ENCODE data around the gene GAB3. TPM values are rescaled to one million over a fixed set of nuclear protein-coding genes. Genes with fewer than 3 reads are reported as not detected.

GAB3 gene
- total RNA-seq, 1 experiment from 2014 or later = not detected

GRCh38 chrX:154731184-154731583 lies 19.7 kb downstream of the GAB3 start:
- Histone ChIP-seq H3K27me3 (replicated peaks; ENCODE audit: control insufficient read depth, insufficient read depth, low read length) (no peaks in the 10 kb centered on the region), H3K4me3 (ENCODE audit: low read depth, low read length) (no peak overlapping the region), H3K4me1 (no peaks in the 10 kb centered on the region), H3K9me3 (no peaks in the 10 kb centered on the region), H3K36me3 (ENCODE audit: control insufficient read depth, insufficient read depth, low read length) (no peaks in the 10 kb centered on the region)
- Mint-ChIP-seq H3K36me3 (ENCODE audit: insufficient read depth, unreplicated experiment) (no peaks in the 10 kb centered on the region), H3K4me3 (ENCODE audit: unreplicated experiment) (no peak overlapping the region), H3K27me3 (ENCODE audit: insufficient read depth, unreplicated experiment) (peaks cover 12% of the 10 kb centered on the region), H3K4me1 (ENCODE audit: low read depth, unreplicated experiment) (no peaks in the 10 kb centered on the region), H3K27ac (ENCODE audit: unreplicated experiment) (no peak overlapping the region), H3K9me3 (ENCODE audit: unreplicated experiment) (no peaks in the 10 kb centered on the region)
- CTCF ChIA-PET = no interaction called here
- POLR2A ChIA-PET = no interaction called here
- intact Hi-C loops (cut with micrococcal nuclease; ENCODE audit: unreplicated experiment) = no loop called here
- TF ChIP-seq CTCF (IDR thresholded peaks at IDR 0.05; ENCODE audit: insufficient read depth in 1 of 2, low read depth in 1 of 2, low read length in 1 of 2, severe bottlenecking in 1 of 2, unreplicated experiment in 1 of 2) = no peak
- no TSS peak for BruUV-seq (replicated peaks)
- no peak for DNase-seq

DNA sequence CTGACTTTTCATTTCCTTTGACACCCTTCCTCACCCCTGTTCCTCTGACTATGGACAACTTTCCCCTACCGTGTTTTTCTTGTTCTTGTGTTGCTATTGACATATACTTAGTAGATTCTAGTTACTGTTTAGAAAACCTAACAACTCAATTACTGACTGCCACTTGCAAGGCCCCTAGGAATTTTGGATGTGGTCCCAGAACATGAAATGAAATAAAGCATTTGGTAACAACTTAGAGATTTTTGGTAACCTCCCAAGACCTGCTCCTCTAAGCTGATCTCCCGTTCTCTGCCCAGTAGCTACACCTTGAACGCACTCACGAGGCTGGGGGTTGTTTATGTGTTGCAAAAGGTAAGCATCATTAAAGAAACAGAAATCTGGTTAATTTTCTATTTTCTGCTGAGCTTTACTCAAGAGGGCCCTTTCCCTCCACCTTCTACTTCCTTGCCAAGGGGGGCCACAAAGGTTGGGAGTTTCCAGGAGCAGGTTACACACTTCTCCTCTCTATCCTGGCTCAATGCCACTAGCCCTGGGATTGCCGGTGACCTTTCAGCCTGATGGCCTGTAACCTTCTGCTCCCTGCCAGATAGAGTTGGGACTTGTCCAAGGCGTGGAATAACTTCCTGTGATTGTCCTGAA lies 20.5 kb downstream of the GAB3 start:
- H3K9me3 Mint-ChIP-seq (ENCODE audit: unreplicated experiment) = no peaks in the 10 kb centered on the region
- BruUV-seq (replicated peaks) = no TSS peak
- intact Hi-C loops (cut with micrococcal nuclease; ENCODE audit: unreplicated experiment) = no loop called here
- no peaks in the 10 kb centered on the region for H3K9me3 ChIP-seq
- no peak for DNase-seq
- no peaks in the 10 kb centered on the region for H3K4me1 ChIP-seq
- H3K27ac Mint-ChIP-seq (ENCODE audit: unreplicated experiment) = no peak overlapping the region
- TF ChIP-seq CTCF (IDR thresholded peaks at IDR 0.05; ENCODE audit: insufficient read depth in 1 of 2, low read depth in 1 of 2, low read length in 1 of 2, severe bottlenecking in 1 of 2, unreplicated experiment in 1 of 2) = no peak
- no peak overlapping the region for H3K4me3 ChIP-seq (ENCODE audit: low read depth, low read length)
- H3K27me3 ChIP-seq (replicated peaks; ENCODE audit: control insufficient read depth, insufficient read depth, low read length) = no peaks in the 10 kb centered on the region
- ChIA-PET CTCF (no interaction called here), POLR2A (no interaction called here)
- H3K36me3 ChIP-seq (ENCODE audit: control insufficient read depth, insufficient read depth, low read length) = no peaks in the 10 kb centered on the region
- peaks cover 11% of the 10 kb centered on the region for H3K27me3 Mint-ChIP-seq (ENCODE audit: insufficient read depth, unreplicated experiment)
- no peaks in the 10 kb centered on the region for H3K36me3 Mint-ChIP-seq (ENCODE audit: insufficient read depth, unreplicated experiment)
- H3K4me3 Mint-ChIP-seq (ENCODE audit: unreplicated experiment) = no peak overlapping the region
- H3K4me1 Mint-ChIP-seq (ENCODE audit: low read depth, unreplicated experiment) = no peaks in the 10 kb centered on the region

- intact Hi-C loops (cut with micrococcal nuclease; ENCODE audit: unreplicated experiment) = no loop called here
- no peak for DNase-seq
- Mint-ChIP-seq H3K4me1 (ENCODE audit: low read depth, unreplicated experiment) (no peaks in the 10 kb centered on the region), H3K4me3 (ENCODE audit: unreplicated experiment) (no peak overlapping the region), H3K27ac (ENCODE audit: unreplicated experiment) (no peak overlapping the region), H3K36me3 (ENCODE audit: insufficient read depth, unreplicated experiment) (no peaks in the 10 kb centered on the region), H3K27me3 (ENCODE audit: insufficient read depth, unreplicated experiment) (peaks cover 11% of the 10 kb centered on the region), H3K9me3 (ENCODE audit: unreplicated experiment) (no peaks in the 10 kb centered on the region)
- Histone ChIP-seq H3K36me3 (ENCODE audit: control insufficient read depth, insufficient read depth, low read length) (no peaks in the 10 kb centered on the region), H3K4me1 (no peaks in the 10 kb centered on the region), H3K27me3 (replicated peaks; ENCODE audit: control insufficient read depth, insufficient read depth, low read length) (no peaks in the 10 kb centered on the region), H3K9me3 (no peaks in the 10 kb centered on the region), H3K4me3 (ENCODE audit: low read depth, low read length) (no peak overlapping the region)
- no peak for TF ChIP-seq CTCF (IDR thresholded peaks at IDR 0.05; ENCODE audit: insufficient read depth in 1 of 2, low read depth in 1 of 2, low read length in 1 of 2, severe bottlenecking in 1 of 2, unreplicated experiment in 1 of 2)
- BruUV-seq (replicated peaks) = no TSS peak
- ChIA-PET POLR2A (no interaction called here), CTCF (no interaction called here)
These were observed 21.4 kb downstream of the GAB3 start for GRCh38 chrX:154729439-154729838.

All from Caco-2 (cell line).